Measurements from ENCODE around the gene USP22. TPM values are rescaled to one million over a fixed set of nuclear protein-coding genes. Genes with fewer than 3 reads are reported as not detected.

Gene USP22
- total RNA-seq, 2 experiments from 2014 or later, result 194 to 217 TPM

DNA sequence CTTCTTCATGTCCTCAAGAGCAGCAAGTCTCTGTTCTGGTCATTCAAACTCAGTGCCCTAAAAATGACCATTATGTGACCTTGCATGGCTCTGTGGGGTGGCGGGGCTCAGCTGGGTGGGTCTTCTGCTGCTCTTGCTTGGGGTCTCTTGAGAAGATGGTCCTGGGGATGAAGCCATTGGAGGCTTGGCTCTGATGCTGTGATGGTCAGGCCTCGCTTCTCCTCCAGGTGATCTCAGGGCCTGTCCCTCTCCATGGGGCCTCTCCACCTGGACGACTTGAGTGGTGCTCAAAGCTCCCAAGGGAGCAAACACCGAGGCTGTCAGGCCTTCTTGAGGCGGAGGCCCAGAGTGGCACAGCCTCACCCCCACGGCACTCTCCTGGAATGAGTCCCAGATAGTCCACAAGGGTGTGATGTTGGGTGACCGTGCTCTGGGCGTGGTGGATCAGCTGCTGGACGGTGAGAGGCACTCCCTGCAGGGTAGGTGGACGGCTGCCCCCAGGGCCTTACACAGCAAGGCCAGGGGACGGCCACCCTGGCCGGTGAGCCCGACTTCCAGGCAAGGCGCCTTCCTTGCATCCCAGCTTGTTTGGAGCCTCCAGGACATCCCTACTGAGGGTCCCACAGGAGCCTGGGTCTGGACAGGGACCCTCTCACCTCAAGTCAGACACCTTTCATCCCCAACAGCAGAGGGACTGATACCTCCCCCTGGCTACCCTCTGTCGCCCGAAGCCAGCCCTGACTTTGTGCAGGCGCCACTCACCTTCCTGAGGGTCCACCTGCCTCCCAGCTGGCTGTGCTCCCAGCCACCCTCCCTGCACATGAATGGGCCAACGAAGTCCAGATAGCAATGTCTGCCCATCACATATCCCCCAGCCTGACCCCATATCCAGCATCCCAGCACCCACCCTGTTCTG lies 48.7 kb downstream of the USP22 start:
- ATAC-seq (ENCODE audit: poor library complexity) (no peak), DNase-seq (peak in 1 of 14 experiments; percentile 24)
- Mint-ChIP-seq H3K9me3 (no peaks in the 10 kb centered on the region), H3K27ac (no peak overlapping the region), H3K36me3 (ENCODE audit: low read depth) (peaks cover 7% of the 10 kb centered on the region), H3K4me3 (no peak overlapping the region), H3K4me1 (ENCODE audit: low read depth) (peaks cover 9% of the 10 kb centered on the region), H3K27me3 (no peaks in the 10 kb centered on the region)
- Histone ChIP-seq H3K4me1 (ENCODE audit: insufficient read depth, low read length) (peaks cover 12% of the 10 kb centered on the region), H3K36me3 (ENCODE audit: insufficient read depth, low read length) (peaks cover under 1% of the 10 kb centered on the region), H3K9me3 (ENCODE audit: control insufficient read depth in 1 of 2, insufficient read depth in 1 of 2, low read length in 2 of 2) (no peaks in the 10 kb centered on the region), H3K27ac (ENCODE audit: low read depth in 1 of 2, low read length in 2 of 2) (no peak overlapping the region), H3K27me3 (ENCODE audit: control insufficient read depth in 1 of 2, insufficient read depth in 2 of 2, low read length in 2 of 2) (no peaks in the 10 kb centered on the region), H3K4me3 (ENCODE audit: low read length) (no peak overlapping the region)
- ChIA-PET POLR2A (interaction anchor here (1.9 kb wide), 1 partner anchor 50 kb away, joined by 9 read pairs; no protein-coding TSS in a partner anchor), CTCF (interaction anchor here (1.5 kb wide), 1 partner anchor 49 kb away, joined by 7 read pairs; the partner anchor contains the start of gene USP22)
- intact Hi-C loops (cut with DNase I, micrococcal nuclease), result loop anchor here in 1 of 2 experiments (5.0 kb wide), 2 partner anchors 872 to 1002 kb away; no protein-coding TSS in a partner anchor
- TF ChIP-seq, protein P1, sequence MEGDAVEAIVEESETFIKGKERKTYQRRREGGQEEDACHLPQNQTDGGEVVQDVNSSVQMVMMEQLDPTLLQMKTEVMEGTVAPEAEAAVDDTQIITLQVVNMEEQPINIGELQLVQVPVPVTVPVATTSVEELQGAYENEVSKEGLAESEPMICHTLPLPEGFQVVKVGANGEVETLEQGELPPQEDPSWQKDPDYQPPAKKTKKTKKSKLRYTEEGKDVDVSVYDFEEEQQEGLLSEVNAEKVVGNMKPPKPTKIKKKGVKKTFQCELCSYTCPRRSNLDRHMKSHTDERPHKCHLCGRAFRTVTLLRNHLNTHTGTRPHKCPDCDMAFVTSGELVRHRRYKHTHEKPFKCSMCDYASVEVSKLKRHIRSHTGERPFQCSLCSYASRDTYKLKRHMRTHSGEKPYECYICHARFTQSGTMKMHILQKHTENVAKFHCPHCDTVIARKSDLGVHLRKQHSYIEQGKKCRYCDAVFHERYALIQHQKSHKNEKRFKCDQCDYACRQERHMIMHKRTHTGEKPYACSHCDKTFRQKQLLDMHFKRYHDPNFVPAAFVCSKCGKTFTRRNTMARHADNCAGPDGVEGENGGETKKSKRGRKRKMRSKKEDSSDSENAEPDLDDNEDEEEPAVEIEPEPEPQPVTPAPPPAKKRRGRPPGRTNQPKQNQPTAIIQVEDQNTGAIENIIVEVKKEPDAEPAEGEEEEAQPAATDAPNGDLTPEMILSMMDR (IDR thresholded peaks at IDR 0.05), result no peak

DNA sequence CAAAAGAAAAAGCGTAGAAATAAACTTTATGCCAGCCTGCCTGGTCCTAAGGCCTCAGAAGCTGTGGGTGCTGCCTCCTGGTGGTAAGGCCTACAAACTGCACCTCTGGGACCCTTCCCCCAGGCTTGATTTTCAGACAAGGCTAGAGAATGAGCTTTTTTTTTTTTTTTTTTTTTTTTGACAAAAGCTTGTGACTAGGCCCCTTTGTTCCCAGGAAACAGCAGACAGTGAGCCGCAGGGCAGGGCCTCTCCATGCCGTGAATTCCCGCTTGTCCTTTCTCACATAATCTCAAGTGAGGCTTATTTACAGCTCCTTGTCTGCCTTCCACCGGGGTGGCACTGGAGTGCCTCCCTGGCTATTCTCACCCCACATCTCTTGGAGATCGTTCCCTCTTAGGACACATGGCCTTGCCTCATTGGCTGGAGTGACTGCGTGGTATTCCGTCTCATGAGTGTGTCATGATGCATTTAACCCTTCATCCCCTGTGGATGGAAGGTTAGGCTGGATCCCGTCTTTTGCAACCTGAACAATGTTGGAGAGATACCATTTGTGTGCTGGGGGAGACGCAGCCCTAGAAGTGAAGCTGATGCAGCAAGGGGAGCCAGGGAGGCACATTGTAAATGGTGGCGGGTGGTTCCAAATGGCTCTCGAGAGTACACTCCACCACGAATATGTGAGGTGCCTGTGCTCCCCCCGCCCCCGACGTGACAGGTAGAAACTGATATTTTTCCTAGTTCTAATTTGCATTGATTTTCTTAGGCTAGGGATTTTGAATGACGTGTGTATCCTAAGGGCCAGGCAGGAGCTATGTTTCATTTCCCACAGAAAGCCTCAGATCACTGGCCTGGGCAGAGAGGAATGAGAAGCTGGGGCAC lies 49.6 kb downstream of the USP22 start:
- Histone ChIP-seq H3K9me3 (ENCODE audit: control insufficient read depth in 1 of 2, insufficient read depth in 1 of 2, low read length in 2 of 2) (no peaks in the 10 kb centered on the region), H3K27me3 (ENCODE audit: control insufficient read depth in 1 of 2, insufficient read depth in 2 of 2, low read length in 2 of 2) (no peaks in the 10 kb centered on the region), H3K27ac (ENCODE audit: low read depth in 1 of 2, low read length in 2 of 2) (no peak overlapping the region), H3K4me3 (ENCODE audit: low read length) (no peak overlapping the region), H3K4me1 (ENCODE audit: insufficient read depth, low read length) (peaks cover 6% of the 10 kb centered on the region), H3K36me3 (ENCODE audit: insufficient read depth, low read length) (no peaks in the 10 kb centered on the region)
- ChIA-PET CTCF (interaction anchor here (0.6 to 1.5 kb wide), 11 partner anchors 17 to 1000 kb away, joined by 3 to 7 read pairs (median 4); partner anchors contain the start of gene USP22), POLR2A (interaction anchor here (0.8 to 1.9 kb wide), 2 partner anchors 17 to 50 kb away, joined by 4 to 9 read pairs; no protein-coding TSS in a partner anchor)
- DNase-seq, result peak; percentile 30 to 82 (median 58)
- Mint-ChIP-seq H3K27ac (peak overlapping the region; percentile 2), H3K4me3 (no peak overlapping the region), H3K4me1 (ENCODE audit: low read depth) (no peaks in the 10 kb centered on the region), H3K27me3 (no peaks in the 10 kb centered on the region), H3K9me3 (no peaks in the 10 kb centered on the region), H3K36me3 (ENCODE audit: low read depth) (no peaks in the 10 kb centered on the region)
- TF ChIP-seq, protein P1 (IDR thresholded peaks at IDR 0.05), result peak; percentile 86
- intact Hi-C loops (cut with DNase I, micrococcal nuclease), result loop anchor here in 1 of 2 experiments (5.0 kb wide), 2 partner anchors 871 to 1001 kb away; no protein-coding TSS in a partner anchor
- ATAC-seq (ENCODE audit: poor library complexity), result peak; percentile 97

DNA sequence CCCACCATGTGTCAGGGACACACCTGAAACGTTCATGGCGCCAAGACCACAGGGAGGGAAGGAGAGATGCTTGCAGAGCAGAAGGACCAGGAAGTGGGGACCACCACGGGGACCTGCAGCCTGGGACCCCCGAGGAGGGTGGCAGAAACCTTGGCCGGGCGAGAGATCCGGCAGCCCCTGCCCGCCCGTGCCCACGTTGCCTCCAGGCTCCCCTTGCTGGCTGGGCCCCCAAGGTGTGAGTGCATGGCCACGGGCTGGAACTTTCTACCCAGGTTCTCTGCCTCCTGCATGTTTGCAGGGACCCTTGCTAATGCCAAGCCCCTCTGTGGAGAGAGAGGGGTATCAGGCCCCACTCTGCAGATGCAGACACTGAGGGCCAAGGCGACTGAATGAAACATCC lies 50.4 kb downstream of the USP22 start:
- DNase-seq, result peak in 1 of 14 experiments; percentile 22
- TF ChIP-seq, protein P1 (IDR thresholded peaks at IDR 0.05), result no peak
- Mint-ChIP-seq H3K36me3 (ENCODE audit: low read depth) (no peaks in the 10 kb centered on the region), H3K27ac (no peak overlapping the region), H3K4me3 (no peak overlapping the region), H3K4me1 (ENCODE audit: low read depth) (no peaks in the 10 kb centered on the region), H3K9me3 (no peaks in the 10 kb centered on the region), H3K27me3 (no peaks in the 10 kb centered on the region)
- intact Hi-C loops (cut with DNase I, micrococcal nuclease), result loop anchor here in 1 of 2 experiments (5.0 kb wide), 2 partner anchors 870 to 1000 kb away; no protein-coding TSS in a partner anchor
- H3K4me3 ChIP-seq (ENCODE audit: low read length), result no peak overlapping the region
- ChIA-PET POLR2A (interaction anchor here (0.8 to 1.9 kb wide), 2 partner anchors 18 to 51 kb away, joined by 4 to 9 read pairs; no protein-coding TSS in a partner anchor), CTCF (interaction anchor here (0.6 to 1.5 kb wide), 6 partner anchors 18 to 870 kb away, joined by 3 to 7 read pairs (median 4); partner anchors contain the start of gene USP22)
- no peak overlapping the region for H3K27ac ChIP-seq (ENCODE audit: low read depth in 1 of 2, low read length in 2 of 2)
- H3K9me3 ChIP-seq (ENCODE audit: control insufficient read depth in 1 of 2, insufficient read depth in 1 of 2, low read length in 2 of 2), result no peaks in the 10 kb centered on the region
- H3K27me3 ChIP-seq (ENCODE audit: control insufficient read depth in 1 of 2, insufficient read depth in 2 of 2, low read length in 2 of 2), result no peaks in the 10 kb centered on the region
- no peaks in the 10 kb centered on the region for H3K36me3 ChIP-seq (ENCODE audit: insufficient read depth, low read length)
- H3K4me1 ChIP-seq (ENCODE audit: insufficient read depth, low read length), result peaks cover 6% of the 10 kb centered on the region
- ATAC-seq (ENCODE audit: poor library complexity), result no peak

Measured in CD4-positive, alpha-beta T cell (primary cell).